ENCODE results near the gene WWOX. TPM values are rescaled to one million over a fixed set of nuclear protein-coding genes. Genes with fewer than 3 reads are reported as not detected.
A peak's percentile ranks its signal among the peaks of the same experiment; 100 is the strongest.

The WWOX gene
- total RNA-seq, 1 donor, result 8.2 TPM

- TF ChIP-seq, protein P1, sequence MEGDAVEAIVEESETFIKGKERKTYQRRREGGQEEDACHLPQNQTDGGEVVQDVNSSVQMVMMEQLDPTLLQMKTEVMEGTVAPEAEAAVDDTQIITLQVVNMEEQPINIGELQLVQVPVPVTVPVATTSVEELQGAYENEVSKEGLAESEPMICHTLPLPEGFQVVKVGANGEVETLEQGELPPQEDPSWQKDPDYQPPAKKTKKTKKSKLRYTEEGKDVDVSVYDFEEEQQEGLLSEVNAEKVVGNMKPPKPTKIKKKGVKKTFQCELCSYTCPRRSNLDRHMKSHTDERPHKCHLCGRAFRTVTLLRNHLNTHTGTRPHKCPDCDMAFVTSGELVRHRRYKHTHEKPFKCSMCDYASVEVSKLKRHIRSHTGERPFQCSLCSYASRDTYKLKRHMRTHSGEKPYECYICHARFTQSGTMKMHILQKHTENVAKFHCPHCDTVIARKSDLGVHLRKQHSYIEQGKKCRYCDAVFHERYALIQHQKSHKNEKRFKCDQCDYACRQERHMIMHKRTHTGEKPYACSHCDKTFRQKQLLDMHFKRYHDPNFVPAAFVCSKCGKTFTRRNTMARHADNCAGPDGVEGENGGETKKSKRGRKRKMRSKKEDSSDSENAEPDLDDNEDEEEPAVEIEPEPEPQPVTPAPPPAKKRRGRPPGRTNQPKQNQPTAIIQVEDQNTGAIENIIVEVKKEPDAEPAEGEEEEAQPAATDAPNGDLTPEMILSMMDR (IDR thresholded peaks at IDR 0.05; ENCODE audit: insufficient read depth, low read depth, low read length), result no peak
- no peak overlapping the region for H3K4me3 ChIP-seq (ENCODE audit: low read depth, low read length)
- no peak for DNase-seq (ENCODE audit: low read depth)
Observed at GRCh38 chr16:78206623-78207223, 107.3 kb downstream of the WWOX start.

DNA sequence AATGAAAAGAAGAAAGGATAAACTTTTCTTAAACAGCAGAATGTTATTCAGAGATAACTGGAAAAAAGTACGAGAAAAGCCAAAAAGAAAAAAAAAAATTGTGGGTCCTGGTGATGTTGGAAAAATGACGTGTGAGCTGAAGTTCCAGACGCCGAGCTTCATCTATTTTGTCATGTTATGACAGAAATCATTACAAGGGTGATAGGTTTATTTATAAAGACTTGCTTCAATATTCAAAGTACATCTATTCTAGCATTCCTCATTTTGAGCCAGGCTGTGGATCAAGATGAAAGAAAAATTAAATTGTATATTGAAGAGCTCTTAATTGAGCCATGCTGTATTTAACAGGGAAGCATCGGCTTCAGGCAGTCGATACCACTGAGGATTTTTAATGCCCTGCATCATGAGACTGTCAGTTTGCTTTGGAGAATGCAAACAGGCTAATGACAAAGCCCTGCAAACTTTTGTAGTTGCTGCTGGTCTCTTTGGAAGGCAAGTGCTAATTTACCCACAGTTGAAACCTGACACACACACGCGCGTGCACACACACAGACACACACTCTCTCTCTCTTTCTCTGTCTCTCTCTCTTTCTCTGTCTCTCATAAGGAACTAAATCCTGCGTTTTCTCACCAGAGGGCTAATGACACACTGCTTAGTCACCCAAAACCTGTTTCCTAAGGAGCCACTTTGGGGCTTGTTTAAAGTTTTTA is 110.7 kb downstream of the WWOX start:
- TF ChIP-seq, protein P1 (IDR thresholded peaks at IDR 0.05; ENCODE audit: insufficient read depth, low read depth, low read length), result no peak
- H3K4me3 ChIP-seq (ENCODE audit: low read depth, low read length), result no peak overlapping the region
- peak; percentile 11 for DNase-seq (ENCODE audit: low read depth)

DNA sequence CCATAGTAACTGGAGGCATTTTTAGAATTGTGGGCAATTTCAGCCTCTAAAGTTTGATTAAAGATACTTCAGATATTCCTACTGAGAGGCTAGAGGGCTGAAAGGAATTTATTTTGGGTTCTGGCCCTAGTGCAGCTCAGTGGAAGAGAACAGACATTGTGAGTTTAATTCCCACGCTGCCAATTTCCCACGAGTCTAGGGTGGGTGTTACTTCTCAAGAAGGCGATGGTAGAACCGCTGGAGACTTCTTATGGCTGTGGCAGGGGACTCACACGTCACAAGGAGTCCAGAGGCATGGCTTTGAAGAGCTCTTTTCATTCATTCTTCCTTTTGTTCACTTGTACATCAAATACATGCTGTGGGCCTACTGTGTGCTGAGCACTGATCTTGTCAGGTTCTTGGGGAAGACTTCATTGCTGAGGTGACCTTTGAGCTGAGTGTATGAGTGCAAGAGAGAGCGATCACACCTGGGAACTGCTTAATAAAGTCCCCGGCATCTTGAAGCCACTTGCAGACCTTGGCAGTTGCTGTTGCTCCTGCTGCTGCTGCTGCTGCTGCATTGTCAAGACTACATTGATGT is 111.7 kb downstream of the WWOX start:
- no peak overlapping the region for H3K4me3 ChIP-seq (ENCODE audit: low read depth, low read length)
- no peak for DNase-seq (ENCODE audit: low read depth)
- TF ChIP-seq, protein P1 (IDR thresholded peaks at IDR 0.05; ENCODE audit: insufficient read depth, low read depth, low read length), result no peak

- no peak overlapping the region for H3K4me3 ChIP-seq (ENCODE audit: low read depth, low read length)
- TF ChIP-seq, protein P1 (IDR thresholded peaks at IDR 0.05; ENCODE audit: insufficient read depth, low read depth, low read length), result no peak
- DNase-seq (ENCODE audit: low read depth), result no peak
Observed at GRCh38 chr16:78211946-78212345, 112.5 kb downstream of the WWOX start.

GRCh38 chr16:78212674-78213073 is 113.2 kb downstream of the WWOX start:
- no peak for DNase-seq (ENCODE audit: low read depth)
- H3K4me3 ChIP-seq (ENCODE audit: low read depth, low read length), result no peak overlapping the region

DNA sequence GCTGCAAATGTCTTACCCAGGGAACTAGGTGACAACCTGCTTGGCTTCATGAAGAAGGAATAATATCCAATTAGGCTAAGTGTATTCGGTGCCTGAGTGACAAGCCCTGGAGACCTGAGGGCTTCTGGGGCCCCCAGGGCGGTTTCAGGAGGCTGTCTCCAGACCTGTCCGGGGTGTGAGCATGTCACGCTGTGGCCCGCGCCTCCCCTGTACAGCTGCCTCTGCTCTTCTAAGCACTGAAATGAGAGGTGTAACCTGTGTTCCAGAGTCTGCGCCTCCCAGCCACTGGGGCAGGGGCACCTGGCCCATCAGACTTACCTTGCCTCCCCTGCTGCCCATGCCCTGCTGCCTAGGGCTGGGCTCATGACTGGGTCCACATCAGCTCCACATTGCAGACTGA is 114.3 kb downstream of the WWOX start:
- H3K4me3 ChIP-seq (ENCODE audit: low read depth, low read length), result no peak overlapping the region
- TF ChIP-seq, protein P1 (IDR thresholded peaks at IDR 0.05; ENCODE audit: insufficient read depth, low read depth, low read length), result no peak
- no peak for DNase-seq (ENCODE audit: low read depth)

More at GRCh38 chr16:78212674-78213073, 113.2 kb downstream of the WWOX start:
- TF ChIP-seq, protein P1 (IDR thresholded peaks at IDR 0.05; ENCODE audit: insufficient read depth, low read depth, low read length), result no peak
